Heart left ventricle (tissue), 13 donors: ENCODE measurements around the gene PACRG.

ENCODE experiments used
- CTCF ChIP-seq, 12 donors: fragments of 200-600 bp; sonication (generic) in 4 of 12; IDR thresholded peaks; one replicate each; pipeline versions ENCODE4 v1.5.0 to v1.8.0; 2018 to 2022; ENCODE audit warnings: antibody characterized with exemption in 12 of 12, mild to moderate bottlenecking in 5 of 12
- POLR2A ChIP-seq, 2 donors: fragments of 450-650 bp; IDR thresholded peaks; one replicate each; pipeline ENCODE4 v1.6.1; 2017; ENCODE audit warnings: antibody characterized with exemption in 2 of 2, mild to moderate bottlenecking in 2 of 2, moderate library complexity in 2 of 2
- donor health status: ischemic (EF 13 %, LVEDD 7.1; RV severe dilation, severe dysfunction).
- donor health status: DM: no; HTN: yes; CAD: no.
- donor health status: DM: no; HTN: no; CAD: no.
- donor health status: ischemic (EF 25% LVEDD 6.9; RV normal size, moderate dysfunction).
- donor health status: ischemic (EF 25% LVEDD 5.7; RV mildly dilated, moderate dysfunction).
- donor health status: ischemic (EF 35%, LVEDD 5.7; RV mildly dilated, moderate dysfunction).
- donor health status: nonischemic (EF 11% LVEDD 7.7; RV severe dilation, severe dysfunction).
- donor health status: DM: yes; HTN: yes; CAD: no.
- donor health status: PGD.
- donor health status: ischemic (EF 29% LVEDD 5.4; RV normal size, mild dysfunction).
- donor health status: nonischemic (EF 23%, LVEDD 6.1; RV moderate dilation, normal function).

DNA sequence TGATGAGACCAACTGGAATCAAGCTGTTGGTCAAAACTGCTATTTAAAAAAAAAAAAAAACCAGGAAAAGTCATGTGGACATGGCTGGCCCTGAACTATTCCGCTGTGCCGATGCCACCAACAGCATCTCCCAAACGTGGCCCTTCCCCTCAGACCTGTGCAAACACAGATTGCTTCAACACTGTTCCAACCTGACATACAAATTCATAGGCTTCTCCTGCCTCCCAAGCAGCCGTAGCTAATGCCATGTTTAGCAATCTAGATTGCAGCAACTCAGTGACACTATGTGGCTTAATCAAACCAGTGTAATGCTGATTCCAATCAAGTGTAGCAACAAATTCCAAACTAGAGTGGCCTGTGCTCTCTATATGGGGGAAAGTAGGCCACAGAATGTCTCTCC lies 16.4 kb upstream of the PACRG start:
- TF ChIP-seq CTCF (IDR thresholded peaks at IDR 0.05): no peak
- no peak for TF ChIP-seq POLR2A (IDR thresholded peaks at IDR 0.05)
